CD14-positive monocyte (primary cell): ENCODE data around the gene PFN1. TPM values are rescaled to one million over a fixed set of nuclear protein-coding genes. Genes with fewer than 3 reads are reported as not detected.

ENCODE experiments used
- DNase-seq, 3 donors: peaks; one replicate each; pipeline ENCODE4 v3.0.0-alpha.2; 2011 to 2022
- H2AFZ ChIP-seq: 2 replicates; pipeline ENCODE4 v1.6.0; 2012; ENCODE audit warnings: mild to moderate bottlenecking, low read depth, low read length, inconsistent platforms; ENCODE audit not compliant: insufficient read depth, poor library complexity, severe bottlenecking
- H3K27ac ChIP-seq, 2 donors: 1 replicate in 1 of 2; 2 replicates in 1 of 2; pipeline ENCODE4 v1.5.1; 2012 to 2013; ENCODE audit warnings: low read length in 2 of 2, control low read depth in 1 of 2, inconsistent platforms in 1 of 2, low read depth in 1 of 2, mild to moderate bottlenecking in 1 of 2
- H3K27me3 ChIP-seq, 2 donors: one replicate each; pipeline versions ENCODE4 v1.6.0 to v1.6.1; 2011 to 2013; ENCODE audit warnings: low read length in 2 of 2; ENCODE audit not compliant: control insufficient read depth in 2 of 2, insufficient read depth in 2 of 2
- H3K36me3 ChIP-seq, 2 donors: replicated peaks in 1 of 2; 1 replicate in 1 of 2; 2 replicates in 1 of 2; pipeline versions ENCODE4 v1.5.1 to v1.6.1; 2012 to 2013; ENCODE audit warnings: low read length in 2 of 2, control low read depth in 1 of 2, inconsistent platforms in 1 of 2, mild to moderate bottlenecking in 1 of 2; ENCODE audit not compliant: insufficient read depth in 2 of 2, control insufficient read depth in 1 of 2
- H3K4me1 ChIP-seq, 2 donors: 1 replicate in 1 of 2; 2 replicates in 1 of 2; pipeline versions ENCODE4 v1.5.1 to v1.6.1; 2012 to 2013; ENCODE audit warnings: low read length in 2 of 2, control low read depth in 1 of 2, inconsistent platforms in 1 of 2, mild to moderate bottlenecking in 1 of 2, moderate library complexity in 1 of 2; ENCODE audit not compliant: insufficient read depth in 2 of 2, control insufficient read depth in 1 of 2
- H3K4me2 ChIP-seq: replicated peaks from 2 replicates; pipeline ENCODE3; 2012; ENCODE audit warnings: low read length, moderate library complexity, mild to moderate bottlenecking; ENCODE audit not compliant: poor library complexity, severe bottlenecking; ENCODE audit errors: extremely low read depth
- H3K4me3 ChIP-seq, 3 experiments: fragments of 200-600 bp in 1 of 3; sonication (generic) in 1 of 3; replicated peaks in 1 of 3; 1 replicate in 2 of 3; 2 replicates in 1 of 3; pipeline ENCODE4 v1.5.1; 2011 to 2013; ENCODE audit warnings: low read length in 3 of 3, mild to moderate bottlenecking in 3 of 3, control low read depth in 2 of 3, low read depth in 2 of 3, inconsistent platforms in 1 of 3, moderate library complexity in 1 of 3
- H3K79me2 ChIP-seq: 2 replicates; pipeline ENCODE4 v1.6.0; 2012; ENCODE audit warnings: mild to moderate bottlenecking, control low read depth, inconsistent platforms, low read length, moderate library complexity; ENCODE audit not compliant: insufficient read depth
- H3K9ac ChIP-seq: 2 replicates; pipeline ENCODE4 v1.6.0; 2017; ENCODE audit warnings: low read length, mild to moderate bottlenecking; ENCODE audit not compliant: insufficient read depth, poor library complexity, severe bottlenecking
- H3K9me3 ChIP-seq, 2 donors: replicated peaks in 1 of 2; 1 replicate in 1 of 2; 2 replicates in 1 of 2; pipeline versions ENCODE4 v1.5.1 to v1.6.1; 2012 to 2013; ENCODE audit warnings: low read length in 2 of 2, control low read depth in 1 of 2; ENCODE audit not compliant: control insufficient read depth in 1 of 2, insufficient read depth in 1 of 2
- H4K20me1 ChIP-seq: 2 replicates; pipeline ENCODE4 v1.6.0; 2012; ENCODE audit warnings: mild to moderate bottlenecking, low read length, control low read depth, moderate library complexity; ENCODE audit not compliant: insufficient read depth
- H3K27ac Mint-ChIP-seq, 7 donors: one replicate each; pipeline ENCODE4 v1.8.0; 2020; ENCODE audit warnings: mild to moderate bottlenecking in 7 of 7, mixed read lengths in 7 of 7, moderate library complexity in 6 of 7, inconsistent platforms in 2 of 7
- H3K27me3 Mint-ChIP-seq, 3 donors: one replicate each; pipeline ENCODE4 v1.8.0; 2021 to 2022; ENCODE audit warnings: low read depth in 3 of 3, mild to moderate bottlenecking in 3 of 3, mixed read lengths in 3 of 3, moderate library complexity in 3 of 3, inconsistent platforms in 1 of 3
- H3K36me3 Mint-ChIP-seq, 2 donors: one replicate each; pipeline ENCODE4 v1.8.0; 2020; ENCODE audit warnings: mixed read lengths in 2 of 2, inconsistent platforms in 1 of 2, mild to moderate bottlenecking in 1 of 2
- H3K4me1 Mint-ChIP-seq: one replicate; pipeline ENCODE4 v1.8.0; 2020; ENCODE audit warnings: mild to moderate bottlenecking, mixed read lengths
- H3K4me3 Mint-ChIP-seq, 2 donors: one replicate each; pipeline ENCODE4 v1.8.0; 2020; ENCODE audit warnings: mild to moderate bottlenecking in 2 of 2, mixed read lengths in 2 of 2, moderate library complexity in 1 of 2
- H3K9me3 Mint-ChIP-seq, 7 donors: one replicate each; pipeline ENCODE4 v1.8.0; 2020 to 2022; ENCODE audit warnings: mixed read lengths in 7 of 7, mild to moderate bottlenecking in 6 of 7, moderate library complexity in 6 of 7, inconsistent platforms in 2 of 7
- CTCF ChIP-seq: fragments of 200-600 bp; IDR thresholded peaks from one replicate; pipeline ENCODE4 v1.8.0; 2022; ENCODE audit warnings: antibody characterized with exemption, mild to moderate bottlenecking
- WGBS: methylation state at CpG from one replicate; pipeline ENCODE4 v1.1.5; 2013; ENCODE audit warnings: missing lambda C conversion rate; ENCODE audit not compliant: insufficient coverage; 5-methylcytosine and 5-hydroxymethylcytosine counted together
- intact Hi-C, 2 donors: fragments of 100-400 bp; cut with micrococcal nuclease; formaldehyde crosslinking; loops; one replicate each; pipeline versions ENCODE4 v1.15.0 to v1.15.1; 2023
- polyA plus RNA-seq, 3 donors: library from polyadenylated mRNA; depleted of rRNA in 1 of 3; unstranded in 2 of 3; stranded (reverse) in 1 of 3; fragments of 300-500 nt in 2 of 3; fragments of >200 nt in 1 of 3; fragmentation: Illumina TruSeq in 2 of 3; gene quantifications; 1 replicate in 2 of 3; 2 replicates in 1 of 3; pipeline ENCODE4 v1.2.3, GENCODE V29; 2012 to 2021

The PFN1 gene
- polyA plus RNA-seq, 3 donors: 842 to 1,613 (median 1,582) TPM

DNA sequence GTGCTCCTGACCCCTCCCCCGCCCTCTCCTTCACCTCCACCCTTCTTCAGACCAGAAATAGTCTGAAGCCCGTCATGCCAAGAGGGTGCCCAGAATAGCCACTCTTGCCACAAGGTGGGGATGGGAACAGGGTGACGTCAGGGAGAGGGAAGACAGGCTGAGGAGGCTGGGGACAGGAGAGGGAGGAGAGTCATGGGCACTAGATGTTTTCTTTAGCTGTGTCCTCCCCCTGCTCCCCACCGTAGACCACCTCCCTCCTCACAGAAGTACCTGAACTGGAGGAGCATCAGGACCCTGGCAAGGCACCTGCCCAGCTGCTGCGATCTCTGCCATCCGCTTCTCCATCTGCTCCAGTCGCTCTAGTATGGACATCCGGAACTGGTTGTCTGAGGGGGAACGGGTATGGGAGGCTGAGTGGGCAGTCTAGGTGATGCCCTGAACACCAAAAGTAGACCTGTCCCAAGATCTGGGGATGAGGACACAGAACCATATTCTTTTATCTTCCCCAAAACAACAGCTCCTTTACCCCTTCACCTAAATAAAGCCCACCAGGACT is 25.9 kb upstream of the PFN1 start:
- WGBS: 100% methylated on average over 3 of the region's 9 CpGs
- Histone ChIP-seq H3K9me3 (no peaks in the 10 kb centered on the region), H3K9ac (no peak overlapping the region), H3K27ac (peak overlapping the region; percentile 46 to 60), H4K20me1 (peaks cover 6% of the 10 kb centered on the region), H3K79me2 (peaks cover 22% of the 10 kb centered on the region), H3K4me1 (peaks cover 44 to 54% of the 10 kb centered on the region in 2 donors), H3K36me3 (peaks cover 58 to 85% of the 10 kb centered on the region in 2 donors), H3K4me2 (peak overlapping the region; percentile 62), H3K27me3 (no peaks in the 10 kb centered on the region), H3K4me3 (peak overlapping the region in 1 of 3 experiments; percentile 60), H2AFZ (no peak overlapping the region)
- Mint-ChIP-seq H3K36me3 (peaks cover 79 to 97% of the 10 kb centered on the region in 2 donors), H3K4me1 (peaks cover 62% of the 10 kb centered on the region), H3K9me3 (no peaks in the 10 kb centered on the region), H3K27me3 (peaks cover 0 to 2% (median 2%) of the 10 kb centered on the region in 3 donors), H3K27ac (peak overlapping the region; percentile 68 to 90 (median 82)), H3K4me3 (no peak overlapping the region)
- no peak for DNase-seq
- intact Hi-C loops: no loop called here
- no peak for TF ChIP-seq CTCF

DNA sequence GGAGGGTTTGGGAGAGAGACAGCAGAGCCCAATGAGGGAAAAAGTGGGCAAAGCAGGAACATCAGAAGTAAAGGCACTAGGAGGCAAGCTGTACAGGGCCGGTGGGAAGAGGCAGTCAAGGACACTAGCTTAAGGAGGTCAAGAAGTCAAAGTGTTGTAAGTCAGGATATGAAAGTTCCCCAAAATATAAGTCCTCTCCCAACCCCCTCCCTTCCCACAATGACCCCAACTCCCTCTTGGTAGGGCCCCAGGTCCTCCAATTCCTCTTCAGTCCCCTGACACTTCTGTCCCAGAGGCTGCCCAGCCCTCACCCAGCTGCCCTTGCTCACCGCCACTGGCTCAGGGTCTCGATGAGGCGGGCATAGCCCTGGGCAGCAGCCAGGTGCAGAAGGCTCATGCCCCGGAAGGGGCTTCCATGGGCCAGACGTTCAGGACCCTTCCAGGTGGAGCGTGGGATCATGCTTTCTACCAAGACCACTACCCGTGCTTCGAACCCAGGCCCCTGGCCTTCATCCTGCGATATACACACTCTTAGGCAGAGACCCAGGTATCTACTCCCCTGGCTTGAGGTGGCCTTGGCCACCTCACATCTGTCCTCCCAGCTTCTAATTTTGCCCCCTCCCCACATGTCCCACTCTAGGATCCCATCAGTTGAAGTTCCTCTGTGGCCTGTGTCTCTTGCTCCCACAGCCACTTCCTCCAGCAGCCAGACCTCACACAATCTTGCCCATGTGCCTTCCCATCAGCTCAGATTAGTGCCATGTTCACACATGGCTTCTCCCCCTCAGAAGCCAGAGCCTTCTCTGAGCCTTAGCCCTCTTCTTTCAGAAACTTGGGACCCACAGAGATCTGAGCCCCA is 25.2 kb upstream of the PFN1 start:
- Histone ChIP-seq H3K4me1 (peaks cover 44 to 54% of the 10 kb centered on the region in 2 donors), H3K4me3 (peak overlapping the region in 2 of 3 experiments; percentile 3 to 60), H3K4me2 (peak overlapping the region; percentile 62), H2AFZ (no peak overlapping the region), H3K9ac (peak overlapping the region; percentile 17), H3K27ac (peak overlapping the region; percentile 46 to 60), H3K79me2 (peaks cover 29% of the 10 kb centered on the region), H3K36me3 (peaks cover 63 to 90% of the 10 kb centered on the region in 2 donors), H3K9me3 (no peaks in the 10 kb centered on the region), H4K20me1 (peaks cover 6% of the 10 kb centered on the region), H3K27me3 (no peaks in the 10 kb centered on the region)
- peaks cover 0 to 2% (median 2%) of the 10 kb centered on the region in 3 donors for H3K27me3 Mint-ChIP-seq
- no peak for TF ChIP-seq CTCF
- intact Hi-C loops: no loop called here
- peak overlapping the region; percentile 70 to 90 (median 82) for H3K27ac Mint-ChIP-seq
- no peaks in the 10 kb centered on the region for H3K9me3 Mint-ChIP-seq
- peaks cover 54% of the 10 kb centered on the region for H3K4me1 Mint-ChIP-seq
- peak in 2 of 3 donors; percentile 29 to 30 for DNase-seq
- H3K4me3 Mint-ChIP-seq: peak overlapping the region; percentile 67 to 85
- H3K36me3 Mint-ChIP-seq: peaks cover 84 to 97% of the 10 kb centered on the region in 2 donors
- 91% methylated on average over 9 of the region's 10 CpGs for WGBS
